Lung (tissue), 12 donors: Measurements from ENCODE around the gene DPP9. TPM values are rescaled to one million over a fixed set of nuclear protein-coding genes. Genes with fewer than 3 reads are reported as not detected.

Experiments
- ATAC-seq: fragments of 200-7000 bp; cut with Tn5 transposase; one replicate; pipeline ENCODE4 v1.9.1; 2020; ENCODE audit warnings: moderate number of reproducible peaks; ENCODE audit not compliant: insufficient read depth, low FRiP score
- DNase-seq, 3 donors: peaks; one replicate each; pipeline ENCODE4 v3.0.0-alpha.2; 2013 to 2017
- H3K27ac ChIP-seq, 2 donors: one replicate each; pipeline ENCODE4 v1.5.1; 2013; ENCODE audit warnings: mild to moderate bottlenecking in 2 of 2, moderate library complexity in 2 of 2, control low read depth in 1 of 2, inconsistent platforms in 1 of 2, low read depth in 1 of 2, low read length in 1 of 2
- H3K27me3 ChIP-seq, 3 donors: one replicate each; pipeline ENCODE4 v1.5.1; 2013; ENCODE audit warnings: low read length in 2 of 3; ENCODE audit not compliant: control insufficient read depth in 3 of 3, insufficient read depth in 3 of 3
- H3K36me3 ChIP-seq, 4 donors: one replicate each; pipeline ENCODE4 v1.5.1; 2013; ENCODE audit warnings: low read length in 4 of 4, mild to moderate bottlenecking in 1 of 4, moderate library complexity in 1 of 4; ENCODE audit not compliant: control insufficient read depth in 4 of 4, insufficient read depth in 4 of 4
- H3K4me1 ChIP-seq, 5 donors: one replicate each; pipeline ENCODE4 v1.5.1; 2013; ENCODE audit warnings: low read length in 5 of 5, mild to moderate bottlenecking in 2 of 5, moderate library complexity in 1 of 5; ENCODE audit not compliant: control insufficient read depth in 5 of 5, insufficient read depth in 5 of 5
- H3K4me3 ChIP-seq: one replicate; pipeline ENCODE4 v1.5.1; 2013; ENCODE audit warnings: mild to moderate bottlenecking, control low read depth, moderate library complexity
- H3K9ac ChIP-seq, 2 donors: one replicate each; pipeline ENCODE4 v1.5.1; 2013; ENCODE audit warnings: low read length in 2 of 2, control low read depth in 1 of 2; ENCODE audit not compliant: insufficient read depth in 1 of 2
- H3K9me3 ChIP-seq, 4 donors: one replicate each; pipeline ENCODE4 v1.5.1; 2013; ENCODE audit warnings: low read length in 3 of 4, mild to moderate bottlenecking in 1 of 4, moderate library complexity in 1 of 4; ENCODE audit not compliant: control insufficient read depth in 4 of 4, insufficient read depth in 3 of 4
- CTCF ChIP-seq: IDR thresholded peaks from 2 replicates; pipeline ENCODE4 v1.5.1; 2012; ENCODE audit warnings: mild to moderate bottlenecking; ENCODE audit errors: control extremely low read depth, extremely low read depth
- WGBS, 2 donors: extraction: QIAGEN DNeasy Blood & Tissue Kit; methylation state at CpG; one replicate each; pipeline ENCODE4 v1.1.7; 2013; 5-methylcytosine and 5-hydroxymethylcytosine counted together
- polyA plus RNA-seq, 2 donors: library from polyadenylated mRNA; stranded (reverse); fragments of 200-250 nt; gene quantifications; one replicate each; pipeline ENCODE4 v1.2.1, GENCODE V29; 2013
- total RNA-seq, 2 donors: library from RNA; depleted of rRNA in 1 of 2; stranded (reverse); fragments of >200 nt in 1 of 2; gene quantifications; one replicate each; pipeline ENCODE4 v1.2.1, GENCODE V29; 2014 to 2021
- donor health status: control.
- donor health status: control.
- donor health status: Bipolar disorder and iron deficiency.
- donor health status: healthy.
- donor health status: DM: yes; HTN: yes; CAD: no.

Gene DPP9
- total and polyA plus RNA-seq, 4 donors = 33.2 to 95.5 (median 43.9) TPM

GRCh38 chr19:4650159-4650558, 73.5 kb downstream of the DPP9 start:
- Histone ChIP-seq H3K9me3 (no peaks in the 10 kb centered on the region), H3K9ac (no peak overlapping the region), H3K4me1 (peaks cover 0 to 4% (median 0%) of the 10 kb centered on the region in 5 donors), H3K36me3 (peaks cover 0 to 16% (median 1%) of the 10 kb centered on the region in 4 donors), H3K4me3 (no peak overlapping the region), H3K27me3 (no peaks in the 10 kb centered on the region), H3K27ac (no peak overlapping the region)
- ATAC-seq = no peak
- 81 to 83% methylated on average over 2 of the region's 2 CpGs for whole genome bisulfite sequencing, 2 donors
- no peak for TF ChIP-seq CTCF
- DNase-seq = no peak

- TF ChIP-seq CTCF = no peak
- DNase-seq = no peak
- no peak for ATAC-seq
Measured at GRCh38 chr19:4649392-4650047, 74.1 kb downstream of the DPP9 start.

GRCh38 chr19:4647676-4648644, 75.7 kb downstream of the DPP9 start:
- TF ChIP-seq CTCF = no peak
- Histone ChIP-seq H3K4me3 (no peak overlapping the region), H3K4me1 (peaks cover 0 to 4% (median 0%) of the 10 kb centered on the region in 5 donors), H3K27me3 (no peaks in the 10 kb centered on the region), H3K36me3 (peaks cover 0 to 12% (median 1%) of the 10 kb centered on the region in 4 donors), H3K27ac (peak overlapping the region; percentile 57 to 63), H3K9me3 (no peaks in the 10 kb centered on the region), H3K9ac (no peak overlapping the region)
- DNase-seq = peak in 1 of 3 donors; percentile 66
- WGBS, 2 donors = 59 to 60% methylated on average over 19 to 20 of the region's 20 CpGs
- ATAC-seq = no peak

More at GRCh38 chr19:4649392-4650047, 74.1 kb downstream of the DPP9 start:
- Histone ChIP-seq H3K9me3 (no peaks in the 10 kb centered on the region), H3K36me3 (peaks cover 0 to 16% (median 1%) of the 10 kb centered on the region in 4 donors), H3K9ac (no peak overlapping the region), H3K27ac (no peak overlapping the region), H3K4me1 (peaks cover 0 to 4% (median 0%) of the 10 kb centered on the region in 5 donors), H3K27me3 (no peaks in the 10 kb centered on the region), H3K4me3 (no peak overlapping the region)
- WGBS, 2 donors = 87 to 92% methylated on average over 19 of the region's 19 CpGs
